OCI-LY1 (cell line): Measurements from ENCODE around the gene TGFBRAP1.

Experiments
- EZH2 ChIP-seq: fragments of 200-600 bp; sonication (generic), shearing (Covaris generic); IDR thresholded peaks from 2 replicates; pipeline ENCODE4 v1.8.0; 2017; ENCODE audit warnings: borderline replicate concordance, mixed run types, mild to moderate bottlenecking, antibody characterized with exemption, low read length, moderate library complexity, mixed read lengths
- TF ChIP-seq, protein P1 (sequence below): fragments of 200-600 bp; sonication (generic), shearing (Covaris generic); IDR thresholded peaks from 2 replicates; pipeline ENCODE4 v1.5.1; 2017; ENCODE audit warnings: mild to moderate bottlenecking, antibody characterized with exemption, low read length, moderate library complexity, mixed read lengths

DNA sequence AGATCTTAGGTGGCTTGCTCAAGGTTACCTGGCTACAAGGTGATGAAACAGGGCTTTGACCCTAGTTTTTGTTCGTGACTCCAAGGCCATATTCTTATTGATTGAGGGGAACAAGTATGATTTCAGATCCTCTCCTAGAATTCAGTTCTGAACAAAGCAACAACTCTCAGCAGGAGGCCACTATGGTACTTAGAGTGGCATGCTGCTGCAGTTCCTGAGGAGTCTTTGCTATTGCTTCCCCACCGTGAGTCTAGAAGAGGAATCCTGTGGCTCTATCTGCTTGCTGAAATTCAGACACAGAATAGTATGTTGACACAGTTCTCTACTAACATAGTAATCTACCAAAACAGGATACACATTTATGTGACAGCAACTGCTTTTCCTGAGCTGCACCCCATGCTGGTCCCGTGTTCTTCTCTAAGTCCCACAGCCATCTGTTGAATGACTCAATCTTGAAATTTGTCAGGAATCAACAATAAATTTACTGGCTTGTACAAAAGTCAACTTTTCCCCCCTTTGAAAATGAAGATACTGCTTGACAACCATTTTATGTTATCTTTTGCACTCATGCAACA, 4.1 kb downstream of the TGFBRAP1 start:
- TF ChIP-seq, protein P1, sequence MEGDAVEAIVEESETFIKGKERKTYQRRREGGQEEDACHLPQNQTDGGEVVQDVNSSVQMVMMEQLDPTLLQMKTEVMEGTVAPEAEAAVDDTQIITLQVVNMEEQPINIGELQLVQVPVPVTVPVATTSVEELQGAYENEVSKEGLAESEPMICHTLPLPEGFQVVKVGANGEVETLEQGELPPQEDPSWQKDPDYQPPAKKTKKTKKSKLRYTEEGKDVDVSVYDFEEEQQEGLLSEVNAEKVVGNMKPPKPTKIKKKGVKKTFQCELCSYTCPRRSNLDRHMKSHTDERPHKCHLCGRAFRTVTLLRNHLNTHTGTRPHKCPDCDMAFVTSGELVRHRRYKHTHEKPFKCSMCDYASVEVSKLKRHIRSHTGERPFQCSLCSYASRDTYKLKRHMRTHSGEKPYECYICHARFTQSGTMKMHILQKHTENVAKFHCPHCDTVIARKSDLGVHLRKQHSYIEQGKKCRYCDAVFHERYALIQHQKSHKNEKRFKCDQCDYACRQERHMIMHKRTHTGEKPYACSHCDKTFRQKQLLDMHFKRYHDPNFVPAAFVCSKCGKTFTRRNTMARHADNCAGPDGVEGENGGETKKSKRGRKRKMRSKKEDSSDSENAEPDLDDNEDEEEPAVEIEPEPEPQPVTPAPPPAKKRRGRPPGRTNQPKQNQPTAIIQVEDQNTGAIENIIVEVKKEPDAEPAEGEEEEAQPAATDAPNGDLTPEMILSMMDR: no peak
- no peak for TF ChIP-seq EZH2
